ENCODE results near the gene RFC5.
"Not testable (repeated sequence)": the region's sequence is repeated elsewhere in the genome, so short reads cannot be mapped to it uniquely, and the experiment has no call there.

Gene RFC5

DNA sequence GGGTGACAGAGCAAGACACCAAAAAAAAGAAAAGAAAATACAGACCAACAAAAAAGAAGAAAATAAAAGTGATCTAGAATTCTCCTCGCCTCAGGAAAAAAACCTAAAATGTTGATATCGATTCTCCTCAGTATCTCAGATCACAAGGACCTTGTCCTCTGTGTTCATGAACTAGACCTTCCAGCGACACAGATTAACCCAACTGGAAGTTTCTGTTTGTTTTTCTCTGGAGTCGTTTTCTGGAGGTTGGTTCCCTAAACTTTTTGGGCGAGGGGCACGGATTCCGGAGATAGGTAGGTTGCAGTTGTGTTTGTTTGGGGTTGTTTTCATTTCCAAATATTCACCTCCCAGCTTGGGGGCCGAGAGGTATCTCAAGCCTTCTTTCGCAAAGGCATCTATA, 559 bp upstream of the RFC5 start:
- no peak for DNase-seq

DNA sequence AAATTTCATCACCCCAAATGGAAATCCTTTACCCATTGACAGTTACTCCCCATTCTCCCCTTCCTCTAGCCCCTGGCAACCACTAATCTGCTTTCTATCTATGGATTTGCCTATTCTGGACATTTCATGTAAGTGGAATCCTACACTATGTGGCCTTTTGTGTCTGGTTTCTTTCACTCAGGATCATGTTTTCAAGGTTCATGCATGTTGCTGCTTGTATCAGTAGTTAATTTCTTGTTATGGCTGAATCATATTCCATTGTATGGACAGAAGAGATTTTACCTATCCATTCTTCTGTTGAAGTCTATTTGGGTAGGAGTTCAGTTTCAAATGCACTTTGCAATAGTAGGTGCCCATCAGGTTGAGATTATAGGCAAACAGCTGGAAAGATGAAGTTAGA, 1.4 kb downstream of the RFC5 start:
- DNase-seq = no peak

DNA sequence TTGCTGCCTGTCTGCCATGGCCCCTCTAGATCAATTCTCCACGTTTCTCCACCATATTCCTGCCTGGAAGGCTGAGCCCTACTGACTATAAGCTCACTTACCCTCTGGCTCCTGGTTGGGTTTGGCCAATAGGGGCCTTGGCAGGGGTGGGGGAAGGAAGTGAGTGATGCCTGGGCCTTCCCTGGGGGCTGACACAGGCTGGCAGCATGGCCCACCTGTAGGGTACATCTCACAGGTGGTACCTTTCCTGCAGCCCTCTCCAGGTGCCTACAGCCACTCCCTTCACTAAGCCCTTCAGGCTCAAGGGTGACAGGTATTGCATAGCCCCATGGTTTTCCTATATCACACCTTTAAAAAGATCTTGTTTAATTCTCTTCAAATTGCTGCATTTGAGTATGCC, 3.5 kb downstream of the RFC5 start:
- no peak for DNase-seq

DNA sequence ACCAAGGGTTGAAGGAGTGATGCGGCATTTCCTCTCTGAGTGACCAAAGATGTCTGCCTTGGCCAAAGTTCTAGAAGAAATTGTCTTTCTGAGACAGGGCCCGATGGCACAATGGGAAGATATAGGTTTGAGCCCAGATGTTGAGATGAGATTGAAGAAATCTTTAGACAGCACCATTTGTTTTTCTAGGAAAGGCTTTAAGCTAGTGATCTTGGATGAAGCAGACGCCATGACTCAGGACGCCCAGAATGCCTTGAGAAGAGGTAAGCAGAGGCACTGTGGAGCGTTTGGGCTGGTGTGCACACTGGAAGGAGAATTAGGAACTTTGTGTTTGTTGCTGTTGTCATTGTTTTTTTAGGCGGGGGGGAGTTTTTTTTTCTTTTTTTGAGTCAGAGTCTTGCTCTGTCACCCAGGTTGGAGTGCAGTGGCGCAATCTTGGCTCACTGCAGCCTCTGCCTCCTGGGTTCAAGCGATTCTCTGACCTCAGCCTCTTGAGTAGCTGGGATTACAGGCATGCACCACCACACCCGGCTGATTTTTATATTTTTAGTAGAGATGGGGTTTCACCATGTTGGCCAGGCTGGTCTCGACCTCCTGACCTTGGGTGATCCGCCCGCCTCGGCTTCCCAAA, 5.7 kb downstream of the RFC5 start:
- not testable (repeated sequence) for DNase-seq

DNA sequence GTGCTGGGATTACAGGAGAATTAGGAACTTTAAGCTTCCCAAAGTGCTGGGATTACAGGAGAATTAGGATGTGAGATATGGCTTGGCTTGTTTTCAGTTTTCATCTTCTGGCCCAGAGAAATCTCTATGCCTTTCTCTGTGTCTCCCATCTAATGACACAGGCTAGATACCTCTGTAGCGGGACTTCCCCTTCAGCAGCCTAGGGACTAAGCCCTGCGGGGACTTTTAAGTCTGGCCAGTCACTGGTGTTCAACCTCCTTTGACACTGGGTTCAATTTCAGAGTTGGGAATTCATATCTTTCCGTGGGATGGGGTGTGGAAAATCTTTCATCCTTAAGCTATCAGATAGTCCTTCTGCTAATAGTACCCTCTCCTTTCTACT, 6.2 kb downstream of the RFC5 start:
- DNase-seq = no peak

DNA sequence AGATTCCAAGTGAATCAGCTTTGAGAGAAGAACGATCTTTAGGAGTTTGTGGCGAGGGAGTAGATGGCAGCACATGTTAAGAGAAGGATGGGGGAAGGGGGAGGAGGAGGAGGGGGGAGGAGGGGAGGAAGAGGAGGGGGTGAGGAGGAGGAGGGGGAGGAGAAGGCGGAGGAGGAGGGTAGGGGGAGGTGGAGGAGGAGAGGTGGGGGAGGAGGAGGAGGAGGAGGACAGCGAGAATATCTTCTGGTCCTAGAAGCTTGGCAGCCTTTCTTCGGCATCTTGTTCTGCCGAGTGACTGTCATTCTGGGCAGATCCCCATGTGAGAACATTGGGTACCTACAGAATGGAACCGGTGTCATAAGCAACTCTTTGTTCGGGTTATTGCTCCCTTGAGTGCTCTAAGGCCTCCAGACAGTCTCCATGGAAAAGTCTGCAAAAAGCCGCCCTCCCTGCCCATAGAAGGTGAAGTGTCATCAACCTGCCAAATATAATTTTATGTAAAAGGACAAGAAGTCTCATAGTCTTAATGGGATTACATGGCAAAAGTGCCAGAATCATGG, 6.9 kb downstream of the RFC5 start:
- no peak for DNase-seq

DNA sequence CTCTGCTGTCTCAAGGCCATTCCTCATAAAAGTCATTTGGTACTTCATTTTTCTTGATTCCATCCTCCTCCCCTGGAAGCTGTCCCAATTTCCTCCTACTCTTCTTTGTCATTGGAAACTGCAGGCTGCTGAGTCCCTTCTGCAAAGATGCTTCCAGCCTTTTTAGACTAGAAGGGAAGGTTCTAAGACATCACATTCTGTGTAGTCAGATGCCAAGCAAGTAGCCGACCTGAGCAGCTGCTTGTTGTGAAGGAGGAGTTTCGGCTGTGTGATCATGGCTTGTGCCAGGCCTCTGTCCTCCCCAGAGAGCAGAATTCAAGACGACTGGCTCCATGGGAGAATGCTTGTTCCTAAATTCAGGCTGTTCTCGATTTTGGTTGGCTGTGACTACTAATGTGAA, 8.7 kb downstream of the RFC5 start:
- DNase-seq = no peak

DNA sequence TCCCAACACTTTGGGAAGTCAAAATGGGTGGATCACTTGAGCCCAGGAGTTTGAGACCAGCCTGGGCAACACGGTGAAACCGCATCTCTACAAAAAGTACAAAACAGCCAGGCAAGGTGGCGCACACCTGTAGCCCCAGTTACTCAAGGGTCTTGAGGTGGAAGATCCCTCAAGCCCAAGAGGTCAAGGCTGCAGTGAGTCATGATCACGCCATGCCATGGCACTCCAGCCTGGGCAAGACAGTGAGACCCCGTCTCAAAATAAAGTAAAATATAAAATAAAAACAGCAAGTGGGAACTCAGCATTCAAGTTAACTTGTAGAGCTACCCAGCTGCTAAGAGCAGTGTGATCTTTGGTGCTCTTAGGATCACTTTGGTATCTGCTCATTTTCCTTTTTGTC, 12.7 kb downstream of the RFC5 start:
- no peak for DNase-seq

DNA sequence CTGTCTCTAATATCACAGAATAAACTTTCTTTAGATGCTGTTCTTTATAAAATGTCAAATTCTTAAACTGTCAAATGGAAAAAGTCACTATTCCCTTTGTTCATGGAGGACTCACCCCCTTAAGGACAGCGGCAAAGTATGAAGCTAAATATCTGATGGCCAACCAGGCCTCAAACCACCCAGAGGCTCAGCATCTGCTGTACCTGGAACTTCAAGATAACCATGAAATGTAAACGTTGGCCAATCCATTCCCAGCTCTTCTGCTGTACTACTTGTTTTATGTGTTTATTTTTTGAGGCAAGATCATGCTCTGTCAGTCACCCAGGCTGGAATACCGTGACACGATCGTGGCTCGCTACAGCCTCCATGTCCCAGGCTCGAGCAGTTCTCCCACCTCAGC, 15.7 kb downstream of the RFC5 start:
- DNase-seq = no peak

DNA sequence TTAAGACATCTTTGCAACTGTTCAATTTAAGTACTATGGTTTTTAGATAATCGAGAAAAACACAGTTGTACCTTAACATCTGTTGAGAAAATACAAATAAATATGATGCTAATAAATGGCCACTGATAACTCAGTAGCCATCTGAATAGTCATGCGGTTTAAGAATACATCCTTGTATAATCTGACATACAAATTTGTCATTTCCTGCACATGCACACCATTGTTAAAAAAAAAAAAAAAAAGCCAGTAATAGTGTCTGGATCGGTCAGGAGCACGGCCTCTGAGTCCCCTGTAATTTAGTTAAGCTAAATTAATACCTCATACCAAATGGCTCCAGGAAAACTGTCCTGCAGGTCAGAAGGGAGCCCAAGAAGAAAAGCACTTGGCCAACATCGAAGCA, 16.8 kb downstream of the RFC5 start:
- no peak for DNase-seq

DNA sequence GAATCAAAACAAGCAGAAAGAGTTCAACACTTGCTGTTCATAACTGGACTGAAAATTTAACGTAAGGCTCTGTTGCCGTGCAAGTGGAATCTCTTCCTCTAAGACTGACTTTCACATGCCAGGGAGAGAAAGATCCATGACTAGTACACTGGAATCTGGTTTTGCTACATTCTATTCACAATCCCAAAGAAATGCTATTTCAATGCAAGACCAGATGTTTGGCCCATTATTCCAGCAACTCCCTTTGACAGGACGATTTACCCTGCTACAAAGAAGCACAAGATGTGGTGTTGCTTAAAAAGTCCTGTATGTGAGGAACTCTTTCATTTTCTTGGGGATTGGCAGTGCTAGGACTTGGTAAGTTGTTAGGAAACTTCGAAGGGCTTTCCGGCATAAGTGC, 17.4 kb downstream of the RFC5 start:
- no peak for DNase-seq

DNA sequence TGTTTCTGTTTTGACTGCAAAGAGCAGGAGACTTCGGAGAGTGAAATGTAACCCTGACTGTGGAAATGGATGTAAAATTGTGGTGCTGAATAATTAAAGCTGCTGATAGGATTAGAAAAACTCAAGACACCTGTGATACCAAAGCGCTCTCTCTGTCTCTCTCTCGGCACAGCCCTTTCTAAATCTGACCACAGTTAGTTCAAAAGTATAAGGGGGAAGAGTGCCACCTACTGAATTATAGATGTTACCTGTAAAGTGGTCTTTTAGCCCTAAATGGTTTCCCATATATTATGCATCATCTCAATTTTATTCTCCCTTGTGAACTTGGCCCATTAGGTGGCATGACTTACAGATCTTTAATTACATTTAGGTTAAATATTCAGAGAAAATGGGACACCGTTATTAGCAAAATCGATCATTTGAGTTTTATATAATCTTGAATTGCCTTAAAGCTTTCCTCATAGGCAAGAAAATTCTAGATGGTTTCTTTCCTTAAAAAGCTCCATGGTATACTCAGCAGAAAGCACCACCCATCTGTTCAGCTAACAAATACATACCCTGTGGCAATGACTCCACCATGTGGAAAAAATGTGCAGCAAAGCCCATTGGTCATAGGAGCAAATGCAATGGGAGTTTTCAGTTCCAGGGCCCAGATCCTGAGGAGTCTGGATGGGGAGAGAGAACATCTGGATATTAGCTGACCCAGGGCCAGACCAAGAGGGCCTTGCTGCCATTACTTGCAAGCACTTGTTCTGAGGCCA, 18.1 kb downstream of the RFC5 start:
- DNase-seq = no peak

DNA sequence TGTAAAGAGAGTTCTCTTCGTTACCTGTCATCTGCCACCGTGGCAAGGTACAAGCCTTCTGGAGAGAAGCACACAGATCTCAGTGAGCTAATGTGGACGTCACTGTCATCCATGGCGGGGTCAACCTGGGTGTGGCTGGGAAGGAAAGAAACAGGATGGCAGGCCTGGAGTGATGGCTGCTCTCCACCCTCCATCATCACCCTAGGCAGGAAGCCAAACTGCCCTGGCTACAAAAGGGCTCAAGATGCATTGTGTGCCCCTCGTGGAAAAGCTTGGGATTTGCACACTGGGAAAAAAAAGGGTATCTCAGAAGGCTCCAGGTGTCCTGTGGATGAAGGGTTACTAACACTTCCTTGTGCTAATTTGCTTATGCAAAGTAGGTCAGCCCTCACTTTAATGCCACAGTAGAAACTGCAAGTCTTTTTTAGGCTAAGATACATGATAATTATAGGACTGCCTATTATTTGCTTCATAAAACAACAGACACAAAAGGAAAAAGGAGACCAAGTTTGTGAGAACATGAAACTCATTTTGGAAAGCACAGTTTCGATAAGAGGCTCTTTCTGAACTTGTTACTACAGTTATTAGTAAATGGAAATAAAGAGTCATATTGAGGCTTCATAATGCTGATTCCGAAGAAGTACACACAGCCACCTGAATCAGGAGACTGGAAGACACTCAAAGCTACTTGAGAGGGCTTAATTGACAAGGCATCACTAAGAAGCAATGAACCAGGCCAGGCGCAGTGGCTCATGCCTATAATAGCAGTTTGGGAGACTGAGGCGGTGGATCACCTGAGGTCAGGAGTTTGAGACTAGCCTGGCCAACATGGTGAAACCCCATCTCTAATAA, 18.9 kb downstream of the RFC5 start:
- peak; percentile 25 for DNase-seq

DNA sequence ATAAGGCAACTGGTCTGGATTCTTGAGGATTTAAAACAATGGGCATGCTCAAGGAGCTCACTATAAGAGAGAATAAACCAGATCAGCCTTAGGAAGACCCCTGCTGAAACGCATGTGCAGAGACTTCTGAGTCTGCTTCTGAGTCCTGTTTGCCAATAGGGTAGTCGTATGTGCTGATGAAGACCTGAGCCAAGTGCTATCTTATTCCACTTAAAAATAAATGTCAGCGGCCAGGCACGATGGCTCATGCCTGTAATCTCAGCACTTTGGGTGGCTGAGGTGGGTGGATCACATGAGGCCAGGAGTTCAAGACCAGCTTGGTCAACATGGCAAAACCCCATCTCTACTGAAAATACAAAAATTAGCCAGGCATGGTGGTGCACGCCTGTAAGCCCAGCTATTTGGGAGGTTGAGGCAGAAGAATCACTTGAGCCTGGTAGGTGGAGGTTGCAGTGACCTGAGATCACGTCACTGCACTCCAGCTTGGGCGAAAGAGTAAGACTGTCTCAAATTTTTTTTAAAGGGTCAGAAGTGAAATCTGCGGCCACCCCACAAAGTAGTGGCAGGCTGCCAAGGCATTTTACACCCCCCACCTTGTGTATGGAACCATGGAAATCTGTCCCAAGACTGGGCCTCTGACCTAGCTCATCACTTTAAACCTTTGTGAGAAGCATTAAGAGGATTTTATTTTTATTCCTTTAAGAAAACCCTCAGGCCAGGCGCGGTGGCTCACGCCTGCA, 20.3 kb downstream of the RFC5 start:
- no peak for DNase-seq

DNA sequence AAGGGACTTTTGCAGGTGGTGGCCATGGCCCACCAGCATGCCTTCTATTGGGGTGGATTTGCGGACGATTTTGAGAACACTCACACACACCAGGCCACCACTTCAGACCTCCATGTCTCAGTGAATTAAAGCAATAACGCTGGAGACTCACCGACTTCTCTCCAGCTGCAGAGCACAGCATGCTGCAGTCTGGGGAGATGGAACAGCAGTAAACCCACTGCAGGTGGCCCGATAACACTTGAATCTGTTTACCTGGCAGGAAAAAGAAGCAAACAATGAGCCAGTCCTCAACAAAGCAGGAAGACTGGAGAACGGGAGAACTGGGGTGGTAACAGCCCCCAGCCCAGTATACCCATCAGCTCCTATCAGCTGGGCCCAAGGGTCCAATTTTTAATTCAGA, 21.6 kb downstream of the RFC5 start:
- no peak for DNase-seq

DNA sequence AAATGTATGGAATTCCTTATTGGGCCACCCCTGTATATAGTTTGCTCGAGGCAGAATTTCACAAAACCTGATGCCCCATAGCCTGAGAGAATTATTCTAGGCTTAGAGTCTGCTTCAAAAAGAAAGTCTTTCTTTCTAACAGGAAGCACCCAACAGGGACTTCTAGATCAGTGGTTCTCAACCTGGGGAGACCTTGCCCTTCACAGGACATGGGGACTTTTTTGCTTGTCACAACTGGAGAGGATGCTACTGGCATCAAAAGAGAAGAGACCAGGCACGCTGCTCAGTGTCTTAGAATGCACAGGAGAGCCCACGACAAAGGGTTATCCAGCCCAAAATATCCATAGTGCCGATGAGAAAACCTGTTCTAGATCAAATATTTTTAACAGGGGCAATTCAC, 25.6 kb downstream of the RFC5 start:
- DNase-seq = no peak

DNA sequence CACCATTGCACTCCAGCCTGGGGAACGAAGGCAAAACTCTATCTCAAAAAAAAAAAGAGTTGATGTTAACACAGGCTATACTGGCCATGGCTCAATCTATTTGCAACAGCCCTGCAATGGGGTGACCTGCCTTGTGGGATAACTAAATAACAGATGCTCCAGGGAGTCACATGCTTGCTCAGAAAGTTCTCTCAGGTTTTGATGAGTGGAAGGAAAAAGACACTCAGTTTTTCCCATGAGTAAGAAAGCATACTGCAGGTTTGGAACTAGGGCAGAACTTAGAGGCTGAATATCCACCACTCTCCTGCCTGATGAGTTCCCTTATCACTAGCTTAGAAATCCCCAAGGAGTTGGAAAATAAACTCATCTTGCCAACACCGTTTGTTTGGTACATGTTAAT, 27.6 kb downstream of the RFC5 start:
- no peak for DNase-seq

DNA sequence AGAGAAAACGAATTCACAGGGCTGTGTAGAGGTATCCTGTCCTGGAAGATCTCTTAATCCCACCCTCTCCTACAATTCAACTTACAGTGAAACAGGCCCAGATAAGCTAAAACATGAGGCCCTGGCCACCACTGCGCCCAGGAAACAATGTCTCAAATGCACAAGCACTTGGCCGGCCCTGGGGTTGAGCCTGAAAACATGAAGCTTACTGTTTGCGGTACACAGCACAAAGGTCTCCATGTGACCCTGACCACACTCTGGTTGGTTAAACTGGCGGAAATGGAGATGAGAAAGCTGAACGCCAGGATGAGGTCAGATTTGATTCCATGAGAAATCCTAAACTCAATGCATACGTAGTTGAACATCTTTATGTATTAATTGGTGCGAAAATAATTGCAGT, 28.1 kb downstream of the RFC5 start:
- no peak for DNase-seq

DNA sequence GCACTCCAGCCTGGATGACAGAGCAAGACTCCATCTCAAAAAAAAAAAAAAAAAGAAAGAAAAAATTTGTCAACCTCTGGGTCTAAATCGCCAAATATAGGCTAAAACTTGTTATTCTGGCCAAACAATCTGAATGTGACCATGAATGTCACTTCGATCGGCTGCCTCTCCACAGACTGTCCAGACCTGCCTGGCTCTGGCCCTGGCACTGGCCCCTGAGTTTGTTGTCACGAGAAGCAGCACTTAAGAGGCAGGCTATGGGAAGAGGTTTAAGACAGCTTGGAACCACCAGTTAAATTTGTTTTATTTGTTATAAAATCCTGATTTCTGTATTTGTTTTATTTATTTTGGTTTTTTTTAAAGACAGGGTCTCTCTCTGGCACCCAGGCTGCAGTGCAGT, 29.9 kb downstream of the RFC5 start:
- DNase-seq = no peak

DNA sequence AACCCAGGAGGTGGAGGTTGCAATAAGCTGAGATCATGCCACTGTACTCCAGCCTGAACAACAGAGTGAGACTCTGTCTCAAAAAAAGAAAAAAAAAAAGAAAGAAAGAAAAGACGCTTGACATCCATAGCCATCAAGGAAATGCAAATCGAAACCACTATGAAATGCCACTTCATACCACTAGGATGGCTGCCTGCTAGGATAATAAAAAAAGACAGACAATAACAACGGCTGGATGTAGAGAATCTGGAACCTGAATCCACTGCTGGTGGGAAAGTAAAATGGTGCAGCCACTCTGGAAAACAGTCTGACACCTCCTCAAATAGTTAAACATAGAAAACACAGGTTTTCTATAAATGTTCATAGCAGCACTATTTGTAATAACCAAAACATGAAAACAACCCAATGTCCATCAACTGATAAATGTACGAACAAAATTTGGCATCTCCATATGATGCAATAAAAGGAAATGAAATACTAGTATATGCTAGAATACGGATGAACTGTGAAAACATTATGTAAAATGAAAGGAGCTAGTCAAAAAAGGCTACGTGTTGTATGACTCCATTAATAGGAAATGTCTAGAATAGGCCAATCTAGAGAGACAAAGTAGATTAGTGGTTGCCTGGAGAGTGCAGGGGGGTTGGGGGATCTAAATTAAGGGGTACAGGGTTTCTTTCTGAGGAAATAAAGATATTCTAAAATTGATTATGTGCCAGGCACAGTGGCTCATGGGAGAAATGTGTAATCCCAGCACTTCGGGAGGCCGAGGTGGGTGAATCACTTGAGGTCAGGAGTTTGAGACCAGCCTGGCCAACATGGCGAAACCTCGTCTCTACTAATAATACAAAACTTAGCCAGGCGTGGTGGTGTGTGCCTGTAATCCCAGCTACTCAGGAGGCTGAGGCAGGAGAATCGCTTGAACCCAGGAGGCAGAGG, 34.7 kb downstream of the RFC5 start:
- DNase-seq = no peak

DNA sequence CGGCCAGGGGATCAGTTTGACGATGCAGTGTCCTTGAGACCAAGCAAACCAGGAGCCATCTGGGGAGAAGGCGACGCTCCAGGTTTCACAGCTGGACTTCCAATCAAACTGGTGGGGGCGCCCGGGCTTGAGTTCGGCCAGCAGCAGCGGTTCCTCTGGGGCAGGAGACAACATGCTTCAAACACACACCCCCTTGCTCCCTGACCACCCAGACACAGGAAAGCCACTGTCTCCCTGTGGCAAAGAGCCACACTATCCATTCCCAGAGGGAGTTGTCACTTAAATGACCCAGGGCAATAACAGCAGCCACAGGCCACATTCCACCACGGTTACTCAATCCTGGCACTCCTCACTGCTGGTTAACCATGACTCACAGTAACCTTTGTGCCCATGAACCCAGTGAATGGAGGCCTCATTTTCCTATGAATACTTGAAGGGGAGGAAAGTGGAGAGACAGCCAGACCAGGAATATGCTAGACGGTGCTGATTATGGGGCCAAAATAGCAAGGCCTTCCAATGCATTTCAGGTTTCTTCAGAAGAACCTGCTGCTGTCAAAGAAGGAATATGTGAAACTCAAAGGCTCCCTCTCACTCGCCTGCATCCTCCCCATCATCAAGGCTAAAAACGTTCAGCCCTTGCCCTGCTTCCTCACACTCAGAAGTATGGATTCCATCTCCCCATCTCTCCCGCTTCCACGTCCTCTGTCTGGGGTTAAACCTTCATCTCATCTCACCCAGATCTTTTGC, 36.0 kb downstream of the RFC5 start:
- no peak for DNase-seq
